Measurements from ENCODE around the gene GSG1L. TPM values are rescaled to one million over a fixed set of nuclear protein-coding genes. Genes with fewer than 3 reads are reported as not detected.

Gene GSG1L
- polyA plus RNA-seq, 3 donors = not detected

DNA sequence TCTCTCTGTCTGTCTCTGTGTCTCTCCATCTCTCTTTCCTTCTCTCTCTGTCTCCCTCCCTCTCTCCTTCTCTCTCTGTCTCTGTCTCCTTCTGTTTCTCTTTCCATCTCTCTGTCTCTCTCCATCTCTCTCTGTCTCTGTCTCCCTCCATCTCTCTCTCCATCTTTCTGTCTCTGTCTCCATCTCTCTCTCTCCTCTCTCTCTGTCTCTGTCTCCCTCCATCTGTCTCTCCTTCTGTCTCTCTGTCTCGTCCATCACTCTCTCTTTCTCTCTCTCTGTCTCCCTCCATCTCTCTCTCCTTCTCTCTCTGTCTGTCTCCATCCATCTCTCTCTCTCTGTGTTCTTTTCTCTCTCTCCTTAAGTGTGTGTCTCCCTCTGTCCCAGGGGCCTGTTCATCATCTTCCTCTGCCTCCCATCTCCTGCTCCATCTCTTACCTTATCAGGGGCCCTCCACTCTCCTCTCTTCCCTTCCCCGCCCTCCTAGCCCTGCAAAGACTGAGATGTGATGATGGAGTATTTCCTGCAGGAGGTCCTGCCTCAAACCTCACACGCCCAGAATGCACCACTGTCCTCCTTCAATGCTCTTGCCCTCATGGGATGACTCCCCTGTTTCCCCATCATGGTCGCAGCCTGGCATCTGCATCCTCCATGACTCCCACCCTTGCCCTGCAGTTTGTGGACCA, 193.3 kb downstream of the GSG1L start:
- TF ChIP-seq, protein P1, sequence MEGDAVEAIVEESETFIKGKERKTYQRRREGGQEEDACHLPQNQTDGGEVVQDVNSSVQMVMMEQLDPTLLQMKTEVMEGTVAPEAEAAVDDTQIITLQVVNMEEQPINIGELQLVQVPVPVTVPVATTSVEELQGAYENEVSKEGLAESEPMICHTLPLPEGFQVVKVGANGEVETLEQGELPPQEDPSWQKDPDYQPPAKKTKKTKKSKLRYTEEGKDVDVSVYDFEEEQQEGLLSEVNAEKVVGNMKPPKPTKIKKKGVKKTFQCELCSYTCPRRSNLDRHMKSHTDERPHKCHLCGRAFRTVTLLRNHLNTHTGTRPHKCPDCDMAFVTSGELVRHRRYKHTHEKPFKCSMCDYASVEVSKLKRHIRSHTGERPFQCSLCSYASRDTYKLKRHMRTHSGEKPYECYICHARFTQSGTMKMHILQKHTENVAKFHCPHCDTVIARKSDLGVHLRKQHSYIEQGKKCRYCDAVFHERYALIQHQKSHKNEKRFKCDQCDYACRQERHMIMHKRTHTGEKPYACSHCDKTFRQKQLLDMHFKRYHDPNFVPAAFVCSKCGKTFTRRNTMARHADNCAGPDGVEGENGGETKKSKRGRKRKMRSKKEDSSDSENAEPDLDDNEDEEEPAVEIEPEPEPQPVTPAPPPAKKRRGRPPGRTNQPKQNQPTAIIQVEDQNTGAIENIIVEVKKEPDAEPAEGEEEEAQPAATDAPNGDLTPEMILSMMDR (IDR thresholded peaks at IDR 0.05) = no peak
- DNase-seq = no peak
- Mint-ChIP-seq H3K9me3 (peaks cover 5 to 35% (median 21%) of the 10 kb centered on the region in 7 donors), H3K27ac (no peak overlapping the region), H3K36me3 (no peaks in the 10 kb centered on the region), H3K4me3 (no peak overlapping the region), H3K27me3 (ENCODE audit: low read depth in 3 of 3) (peaks cover 0 to 6% (median 0%) of the 10 kb centered on the region in 3 donors), H3K4me1 (peaks cover 6% of the 10 kb centered on the region)
- Histone ChIP-seq H3K27me3 (ENCODE audit: control insufficient read depth in 2 of 2, insufficient read depth in 2 of 2, low read length in 2 of 2) (no peaks in the 10 kb centered on the region), H3K4me1 (ENCODE audit: control insufficient read depth in 1 of 2, insufficient read depth in 2 of 2, low read length in 2 of 2) (no peaks in the 10 kb centered on the region), H3K9me3 (replicated peaks in 1 of 2; ENCODE audit: control insufficient read depth in 1 of 2, insufficient read depth in 1 of 2, low read length in 2 of 2) (peaks cover 25 to 31% of the 10 kb centered on the region in 2 donors), H3K79me2 (ENCODE audit: insufficient read depth, low read length) (no peaks in the 10 kb centered on the region), H3K4me3 (replicated peaks in 1 of 3; ENCODE audit: low read depth in 2 of 3, low read length in 3 of 3) (no peak overlapping the region), H3K9ac (ENCODE audit: insufficient read depth, low read length, poor library complexity, severe bottlenecking) (no peak overlapping the region), H4K20me1 (ENCODE audit: insufficient read depth, low read length) (no peaks in the 10 kb centered on the region), H3K4me2 (replicated peaks; ENCODE audit: extremely low read depth, low read length, poor library complexity, severe bottlenecking) (no peak overlapping the region), H3K27ac (ENCODE audit: low read depth in 1 of 2, low read length in 2 of 2) (no peak overlapping the region), H2AFZ (ENCODE audit: insufficient read depth, low read depth, low read length, poor library complexity, severe bottlenecking) (no peak overlapping the region), H3K36me3 (replicated peaks in 1 of 2; ENCODE audit: control insufficient read depth in 1 of 2, insufficient read depth in 2 of 2, low read length in 2 of 2) (no peaks in the 10 kb centered on the region)
- WGBS (ENCODE audit: insufficient coverage) = 78% methylated on average over 3 of the region's 4 CpGs
- intact Hi-C loops (cut with micrococcal nuclease) = no loop called here

GRCh38 chr16:27869411-27869810, 194.1 kb downstream of the GSG1L start:
- Mint-ChIP-seq H3K36me3 (no peaks in the 10 kb centered on the region), H3K4me3 (no peak overlapping the region), H3K4me1 (peaks cover 6% of the 10 kb centered on the region), H3K9me3 (peaks cover 4 to 27% (median 14%) of the 10 kb centered on the region in 7 donors), H3K27ac (no peak overlapping the region), H3K27me3 (ENCODE audit: low read depth in 3 of 3) (peaks cover 0 to 6% (median 0%) of the 10 kb centered on the region in 3 donors)
- H3K4me1 ChIP-seq (ENCODE audit: control insufficient read depth in 1 of 2, insufficient read depth in 2 of 2, low read length in 2 of 2) = no peaks in the 10 kb centered on the region
- H3K4me3 ChIP-seq (replicated peaks in 1 of 3; ENCODE audit: low read depth in 2 of 3, low read length in 3 of 3) = no peak overlapping the region
- no peaks in the 10 kb centered on the region for H3K79me2 ChIP-seq (ENCODE audit: insufficient read depth, low read length)
- H3K9me3 ChIP-seq (replicated peaks in 1 of 2; ENCODE audit: control insufficient read depth in 1 of 2, insufficient read depth in 1 of 2, low read length in 2 of 2) = peaks cover 16 to 22% of the 10 kb centered on the region in 2 donors
- no peak overlapping the region for H2AFZ ChIP-seq (ENCODE audit: insufficient read depth, low read depth, low read length, poor library complexity, severe bottlenecking)
- no peak overlapping the region for H3K27ac ChIP-seq (ENCODE audit: low read depth in 1 of 2, low read length in 2 of 2)
- DNase-seq = no peak
- TF ChIP-seq, protein P1 (IDR thresholded peaks at IDR 0.05) = no peak
- intact Hi-C loops (cut with micrococcal nuclease) = no loop called here
- no peaks in the 10 kb centered on the region for H4K20me1 ChIP-seq (ENCODE audit: insufficient read depth, low read length)
- H3K27me3 ChIP-seq (ENCODE audit: control insufficient read depth in 2 of 2, insufficient read depth in 2 of 2, low read length in 2 of 2) = no peaks in the 10 kb centered on the region
- H3K4me2 ChIP-seq (replicated peaks; ENCODE audit: extremely low read depth, low read length, poor library complexity, severe bottlenecking) = no peak overlapping the region
- no peaks in the 10 kb centered on the region for H3K36me3 ChIP-seq (replicated peaks in 1 of 2; ENCODE audit: control insufficient read depth in 1 of 2, insufficient read depth in 2 of 2, low read length in 2 of 2)
- no peak overlapping the region for H3K9ac ChIP-seq (ENCODE audit: insufficient read depth, low read length, poor library complexity, severe bottlenecking)
- 95% methylated on average over 1 of the region's 1 CpG for WGBS (ENCODE audit: insufficient coverage)

All from CD14-positive monocyte (primary cell).